T-helper 2 cell (primary cell): ENCODE measurements around the gene PHACTR1.
A peak's percentile ranks its signal among the peaks of the same experiment; 100 is the strongest.
"Not testable (repeated sequence)": the region's sequence is repeated elsewhere in the genome, so short reads cannot be mapped to it uniquely, and the experiment has no call there.

ENCODE experiments used
- DNase-seq, 5 experiments: peaks; one replicate each; pipeline versions ENCODE4 v3.0.0 to v3.0.0-alpha.2; 2012 to 2022

The PHACTR1 gene

GRCh38 chr6:12749531-12750379 is 33.2 kb downstream of the PHACTR1 start:
- no peak for DNase-seq

GRCh38 chr6:12750416-12750815 is 33.8 kb downstream of the PHACTR1 start:
- no peak for DNase-seq

DNA sequence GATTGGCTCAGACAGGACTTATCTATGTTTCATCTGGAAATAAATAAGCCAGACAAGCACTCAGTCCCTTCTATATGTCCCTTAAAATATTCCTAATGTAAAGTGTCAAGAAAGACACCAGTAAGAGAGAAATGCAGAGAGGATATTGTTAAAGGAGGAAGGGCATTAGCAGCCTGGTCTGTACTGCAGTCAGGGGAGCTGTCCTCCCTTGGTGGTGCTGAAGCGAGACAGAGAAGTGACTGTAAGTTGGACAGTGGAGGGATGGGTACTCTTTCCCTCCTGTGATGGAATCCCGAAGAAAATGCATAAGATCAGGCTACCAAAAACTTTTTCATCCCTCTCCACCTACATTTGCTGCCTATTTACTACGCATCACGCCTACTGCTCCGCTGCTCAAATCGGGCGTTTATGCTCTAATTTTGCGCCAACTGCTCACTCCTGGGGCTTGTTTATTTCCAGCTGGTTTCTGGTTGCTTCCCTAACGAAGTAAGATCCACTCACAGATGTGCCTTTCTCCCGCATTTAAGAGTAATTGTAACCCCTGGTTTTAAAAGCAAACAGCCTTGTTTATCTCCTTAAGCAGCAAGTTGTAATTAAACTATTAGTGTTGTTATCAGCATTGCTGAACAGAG is 35.2 kb downstream of the PHACTR1 start:
- DNase-seq = peak in 1 of 5 experiments; percentile 28

GRCh38 chr6:12753036-12753435 is 36.5 kb downstream of the PHACTR1 start:
- DNase-seq = no peak

GRCh38 chr6:12760226-12760625 is 43.7 kb downstream of the PHACTR1 start:
- DNase-seq = no peak

DNA sequence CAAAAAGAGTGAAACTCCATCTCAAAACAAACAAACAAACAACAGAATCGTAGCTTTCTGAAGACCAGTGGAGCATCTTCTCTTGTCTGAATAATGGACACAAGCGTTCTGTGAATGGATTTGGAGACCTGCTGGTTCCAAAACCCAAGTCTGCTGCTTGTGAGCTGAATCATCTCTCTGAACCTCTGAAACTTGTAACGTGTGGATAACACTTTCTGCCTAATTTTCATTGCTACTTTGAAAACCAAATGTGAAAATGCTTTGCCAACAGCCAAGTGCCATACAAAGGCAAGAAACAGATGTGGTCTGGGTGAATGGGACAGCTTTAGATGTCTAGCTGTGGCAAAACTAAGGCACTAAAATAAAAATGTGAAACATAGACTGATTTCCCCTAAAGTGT is 44.3 kb downstream of the PHACTR1 start:
- DNase-seq = no peak

DNA sequence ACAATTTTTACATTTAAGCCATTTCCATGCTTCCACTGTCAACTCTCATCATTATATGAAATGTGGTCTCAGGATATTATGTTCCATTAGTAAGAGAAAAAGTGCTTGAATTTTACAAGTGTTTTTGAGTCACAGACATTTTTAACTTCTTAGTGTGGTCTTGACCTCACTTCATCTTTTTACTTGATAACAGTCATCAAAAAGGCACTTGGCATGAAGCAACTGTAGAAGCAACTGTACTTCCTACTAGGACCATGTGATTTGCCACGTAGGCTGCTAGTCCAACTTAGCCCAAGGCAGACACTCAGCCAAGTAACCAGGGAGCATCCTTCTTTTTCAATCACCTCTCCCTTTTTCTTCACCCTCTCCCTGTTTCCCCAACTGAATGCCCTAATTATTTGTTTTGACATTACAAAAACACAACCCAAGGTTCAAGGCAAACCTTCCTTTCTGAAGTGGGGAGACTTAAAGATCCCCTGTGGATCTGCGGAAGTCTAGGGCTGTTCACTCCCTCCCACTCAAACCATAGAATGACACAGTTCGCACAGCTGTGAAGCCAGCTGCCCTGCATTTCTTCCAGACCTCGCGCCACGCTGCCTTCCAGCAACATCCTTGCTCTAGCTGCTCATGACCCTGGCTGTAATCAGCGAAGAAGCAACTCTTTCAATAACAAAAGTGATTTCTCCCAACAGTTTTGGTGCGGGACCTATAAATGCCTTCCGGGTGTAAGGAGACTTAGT is 45.0 kb downstream of the PHACTR1 start:
- no peak for DNase-seq

- not testable (repeated sequence) for DNase-seq
Observed at GRCh38 chr6:12762731-12763434, 46.3 kb downstream of the PHACTR1 start.

- DNase-seq = no peak
Observed at GRCh38 chr6:12766365-12766764, 49.8 kb downstream of the PHACTR1 start.

GRCh38 chr6:12767016-12767415 is 50.4 kb downstream of the PHACTR1 start:
- no peak for DNase-seq

DNA sequence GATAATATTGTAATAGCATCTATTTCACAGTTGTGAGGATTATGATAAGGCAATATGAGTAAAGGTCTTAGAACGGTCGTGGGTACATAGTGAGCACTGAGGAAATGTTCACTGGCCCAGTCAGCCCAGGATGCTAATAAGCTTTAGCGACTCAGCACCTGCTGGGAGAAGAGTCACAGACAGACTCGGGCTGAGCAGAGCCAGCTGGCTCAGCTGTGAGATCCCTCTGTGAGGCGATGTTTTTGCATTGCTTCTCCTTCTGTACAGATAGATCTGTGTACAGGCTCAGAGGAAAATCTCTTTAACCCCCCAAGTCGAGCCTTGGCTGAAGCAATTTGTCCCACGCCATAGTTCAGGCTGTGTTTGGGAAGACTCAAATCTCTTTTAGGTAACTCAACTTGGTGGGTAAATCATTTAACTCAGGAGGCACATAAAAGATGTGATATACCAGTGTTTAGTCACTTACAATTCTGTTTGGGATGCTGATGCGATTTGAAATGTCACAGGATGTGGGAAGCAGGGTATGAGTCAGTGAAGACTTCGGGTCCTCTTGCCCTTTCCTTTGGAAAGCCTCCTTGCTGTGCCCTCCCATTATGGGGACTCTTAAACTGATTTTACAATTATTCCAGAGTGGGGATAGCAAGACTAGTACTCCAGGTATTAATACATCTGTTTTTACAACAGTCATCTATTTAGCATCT is 53.1 kb downstream of the PHACTR1 start:
- DNase-seq = no peak

DNA sequence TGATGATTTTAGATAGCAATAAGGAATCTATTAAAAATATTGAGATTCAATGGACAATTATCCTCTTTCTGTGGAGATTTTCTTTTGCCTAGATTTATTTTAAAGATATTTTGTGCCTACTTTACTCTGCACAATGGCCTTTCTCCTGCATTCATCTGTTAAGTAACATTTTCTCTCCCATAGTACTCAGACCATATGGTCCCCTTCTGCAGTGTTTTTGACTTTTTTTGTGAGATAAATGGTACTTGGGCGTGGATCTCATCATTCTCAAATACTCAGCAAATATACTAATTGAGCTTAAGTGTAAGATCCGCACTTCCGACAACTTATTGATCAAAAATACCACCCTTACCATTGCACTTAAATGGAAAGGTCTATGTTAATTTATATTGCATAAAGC is 55.8 kb downstream of the PHACTR1 start:
- DNase-seq = no peak

DNA sequence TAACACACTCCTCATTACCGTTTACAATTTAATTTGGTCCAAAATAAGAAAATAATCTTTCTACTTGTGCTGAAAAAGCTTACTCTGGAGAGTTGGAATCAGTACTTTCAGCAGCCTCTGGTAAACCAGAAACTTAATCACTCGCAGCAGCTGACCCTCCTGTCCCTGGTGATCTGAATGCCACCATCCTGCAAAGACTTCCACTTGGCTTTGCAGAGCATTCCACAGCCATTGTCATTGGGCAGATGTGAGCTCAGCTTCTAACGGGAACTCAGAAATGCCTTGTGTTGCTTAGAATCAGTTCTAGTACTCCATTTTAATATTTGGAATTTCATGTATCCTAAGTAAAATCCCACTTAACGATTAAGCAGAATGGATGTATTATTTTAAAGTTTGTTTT is 59.7 kb downstream of the PHACTR1 start:
- no peak for DNase-seq

- no peak for DNase-seq
Observed at GRCh38 chr6:12779772-12780171, 63.2 kb downstream of the PHACTR1 start.

- no peak for DNase-seq
Observed at GRCh38 chr6:12782136-12782535, 65.6 kb downstream of the PHACTR1 start.

- no peak for DNase-seq
Observed at GRCh38 chr6:12785301-12785700, 68.7 kb downstream of the PHACTR1 start.

DNA sequence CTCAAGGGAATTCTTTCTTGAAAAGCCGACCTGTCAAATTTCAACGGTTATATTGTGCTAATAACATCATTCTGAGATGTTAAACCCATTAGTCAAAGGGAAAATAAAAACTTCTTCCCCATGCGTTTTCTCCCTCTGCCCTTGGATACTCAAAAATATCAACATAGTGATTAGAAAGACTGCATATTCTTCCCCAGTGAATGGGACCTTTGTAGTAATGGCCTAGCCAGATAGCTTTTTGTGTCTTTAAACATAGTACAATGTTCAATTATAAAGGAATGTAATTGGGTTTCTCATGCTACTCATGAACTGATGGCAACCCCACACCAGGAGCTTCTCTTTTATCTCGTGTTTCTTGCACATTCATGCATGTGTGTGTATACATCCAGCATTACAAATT is 69.4 kb downstream of the PHACTR1 start:
- no peak for DNase-seq

- no peak for DNase-seq
Observed at GRCh38 chr6:12791371-12791770, 74.8 kb downstream of the PHACTR1 start.

DNA sequence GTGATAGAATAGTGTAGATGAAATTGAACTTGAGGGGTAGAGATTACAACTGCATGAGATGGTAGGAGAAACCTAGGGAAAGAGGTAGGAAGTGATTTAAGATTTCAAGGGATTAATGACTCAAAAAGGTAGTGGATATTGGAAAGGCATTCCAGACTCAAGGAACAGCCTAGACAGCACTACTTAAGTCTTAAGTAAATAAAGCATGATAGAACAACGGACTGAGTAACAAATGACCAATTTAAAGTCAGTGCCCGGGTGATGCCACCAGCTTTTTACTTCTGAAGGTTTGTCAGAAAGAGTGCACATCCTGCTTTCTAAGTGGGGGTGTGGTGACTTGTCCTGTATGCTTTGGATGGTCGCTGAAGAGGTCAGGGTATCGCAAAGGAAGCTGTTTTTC is 81.8 kb downstream of the PHACTR1 start:
- DNase-seq = no peak

- DNase-seq = no peak
Observed at GRCh38 chr6:12800120-12800519, 83.6 kb downstream of the PHACTR1 start.

- DNase-seq = no peak
Observed at GRCh38 chr6:12801141-12801540, 84.6 kb downstream of the PHACTR1 start.

GRCh38 chr6:12802440-12802839 is 85.9 kb downstream of the PHACTR1 start:
- no peak for DNase-seq
